Activated CD4-positive, alpha-beta T cell treated with anti-CD3 and anti-CD28 coated beads for 36 hours (primary cell): Measurements from ENCODE around the gene RPS6KA1. TPM values are rescaled to one million over a fixed set of nuclear protein-coding genes. Genes with fewer than 3 reads are reported as not detected.

Experiments used
- ATAC-seq: fragments of 200-7000 bp; cut with Tn5 transposase; one replicate; pipeline ENCODE4 v1.10.0; 2021; ENCODE audit warnings: mild to moderate bottlenecking, moderate library complexity
- CTCF ChIA-PET: fragments of 350-600 bp; sonication (Branson Sonifier 250); formaldehyde crosslinking; loops from one replicate; lab custom pipeline; 2021; ENCODE audit warnings: antibody characterized with exemption; lab: Charles Lee
- POLR2A ChIA-PET: fragments of 350-600 bp; sonication (Branson Sonifier 250); formaldehyde crosslinking; loops from one replicate; lab custom pipeline; 2021; ENCODE audit warnings: antibody characterized with exemption, inconsistent platforms; lab: Charles Lee
- DNase-seq: peaks from one replicate; pipeline ENCODE4 v3.0.0-alpha.2; 2020
- H3K27ac Mint-ChIP-seq: one replicate; pipeline ENCODE4 v1.8.0; 2021; ENCODE audit warnings: mixed read lengths
- H3K27me3 Mint-ChIP-seq: one replicate; pipeline ENCODE4 v1.8.0; 2021; ENCODE audit warnings: mixed read lengths
- H3K36me3 Mint-ChIP-seq: one replicate; pipeline ENCODE4 v1.8.0; 2021; ENCODE audit warnings: low read depth, mixed read lengths
- H3K4me1 Mint-ChIP-seq: one replicate; pipeline ENCODE4 v1.8.0; 2021; ENCODE audit warnings: mixed read lengths
- H3K4me3 Mint-ChIP-seq: one replicate; pipeline ENCODE4 v1.8.0; 2021; ENCODE audit warnings: mild to moderate bottlenecking, moderate library complexity, mixed read lengths
- H3K9me3 Mint-ChIP-seq: one replicate; pipeline ENCODE4 v1.8.0; 2021; ENCODE audit warnings: low read depth, mixed read lengths
- intact Hi-C, 2 experiments: fragments of 100-400 bp; cut with DNase I in 1 of 2; cut with micrococcal nuclease in 1 of 2; formaldehyde crosslinking; loops; one replicate each; pipeline versions ENCODE4 v1.14.2 to v1.15.1; 2022 to 2024; cut with DNase I, micrococcal nuclease
- microRNA-seq: library from miRNA; unstranded; fragments of <30 nt; microRNA quantifications from one replicate; pipeline ENCODE4 v1.2.0, GENCODE V29; 2021; ENCODE audit warnings: borderline replicate concordance
- total RNA-seq, 2 experiments: library from RNA; stranded (reverse); gene quantifications; one replicate each; pipeline ENCODE4 v1.2.3, GENCODE V29; 2021

The RPS6KA1 gene
- total RNA-seq, 2 experiments from 2014 or later: 116 to 160 TPM

DNA sequence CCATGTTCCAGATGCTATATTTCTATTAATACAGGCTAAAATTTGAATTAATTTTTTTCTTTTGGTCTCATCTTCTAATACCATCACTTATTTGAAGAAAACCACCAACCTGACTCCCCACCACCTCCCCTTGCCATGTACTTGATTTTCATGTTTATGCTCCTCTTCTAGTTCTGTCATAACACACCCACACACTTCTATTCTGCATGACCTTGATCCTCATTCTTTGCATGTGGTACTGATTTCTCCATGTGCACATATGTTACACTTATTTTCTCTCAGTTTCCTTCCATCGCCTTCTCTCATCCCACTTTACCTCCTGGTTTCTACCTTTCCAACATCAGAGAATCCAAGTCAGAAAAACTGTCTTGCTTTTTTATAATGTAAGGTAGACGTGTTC lies 87.3 kb downstream of the RPS6KA1 start:
- DNase-seq: no peak
- no peak overlapping the region for H3K4me3 Mint-ChIP-seq
- ATAC-seq: no peak
- POLR2A ChIA-PET: no interaction called here
- H3K27me3 Mint-ChIP-seq: no peaks in the 10 kb centered on the region
- no peak overlapping the region for H3K27ac Mint-ChIP-seq
- intact Hi-C loops: no loop called here
- no peaks in the 10 kb centered on the region for H3K9me3 Mint-ChIP-seq
- CTCF ChIA-PET: interaction anchor here (1.4 to 3.4 kb wide), 2 partner anchors 15 to 195 kb away, joined by 4 to 14 read pairs; no protein-coding TSS in a partner anchor
- H3K36me3 Mint-ChIP-seq: no peaks in the 10 kb centered on the region
- H3K4me1 Mint-ChIP-seq: peaks cover 31% of the 10 kb centered on the region

- POLR2A ChIA-PET: no interaction called here
- intact Hi-C loops: no loop called here
Measured at GRCh38 chr1:26618561-26618960, 89.0 kb downstream of the RPS6KA1 start.

More at GRCh38 chr1:26618561-26618960, 89.0 kb downstream of the RPS6KA1 start:
- Mint-ChIP-seq H3K4me3 (no peak overlapping the region), H3K36me3 (no peaks in the 10 kb centered on the region), H3K4me1 (peaks cover 31% of the 10 kb centered on the region), H3K27me3 (no peaks in the 10 kb centered on the region), H3K27ac (no peak overlapping the region), H3K9me3 (no peaks in the 10 kb centered on the region)
- ATAC-seq (no peak), DNase-seq (no peak)
- CTCF ChIA-PET: interaction anchor here (0.5 to 0.7 kb wide), 3 partner anchors 9 to 241 kb away, joined by 3 to 6 read pairs (median 3); no protein-coding TSS in a partner anchor

Small RNA genes lying within 50 kb of the gene (microRNA-seq; reads per million reads assigned to microRNA genes)
- gene MIR1976: 5.6 reads per million, percentile 18 among the genes with 10 or more reads in this experiment

Other genes with a start within 250 kb of the RPS6KA1 start
- 100 to 1,000 TPM; 267 to 381 TPM for gene SH3BGRL3, start 249.7 kb upstream of the RPS6KA1 start, total RNA-seq
- 10 to 100 TPM; 19.4 to 22.2 TPM for gene UBXN11, start 223.1 kb upstream of the RPS6KA1 start, total RNA-seq
- gene CD52, start 211.8 kb upstream of the RPS6KA1 start, total RNA-seq: 100 to 1,000 TPM; 216 to 217 TPM
- 1 to 10 TPM; 1.5 to 1.6 TPM for gene CRYBG2, start 175.6 kb upstream of the RPS6KA1 start, total RNA-seq
- gene ZNF683, start 157.0 kb upstream of the RPS6KA1 start, total RNA-seq: not detected
- gene LIN28A, start 118.9 kb upstream of the RPS6KA1 start, total RNA-seq: not detected
- 10 to 100 TPM; 34.1 to 40.7 TPM for gene DHDDS, start 97.4 kb upstream of the RPS6KA1 start, total RNA-seq
- 100 to 1,000 TPM; 660 to 867 TPM for gene HMGN2, start 57.3 kb upstream of the RPS6KA1 start, total RNA-seq
- 100 to 1,000 TPM in 1 of 2 experiments, 10 to 100 TPM in 1; 73.1 to 112 TPM for gene ARID1A, start 166.3 kb downstream of the RPS6KA1 start, total RNA-seq